Measurements from ENCODE around the gene EI24.
"Not testable (repeated sequence)": the region's sequence is repeated elsewhere in the genome, so short reads cannot be mapped to it uniquely, and the experiment has no call there.

Gene EI24

GRCh38 chr11:125562430-125562829 is 6.8 kb upstream of the EI24 start:
- no peak for DNase-seq
- TF ChIP-seq GATA1 (IDR thresholded peaks at IDR 0.05; ENCODE audit: low read depth, low read length), result no peak
- TF ChIP-seq POLR2A (IDR thresholded peaks at IDR 0.05; ENCODE audit: low read length), result no peak

- no peak for TF ChIP-seq GATA1 (IDR thresholded peaks at IDR 0.05; ENCODE audit: low read depth, low read length)
- no peak for TF ChIP-seq POLR2A (IDR thresholded peaks at IDR 0.05; ENCODE audit: low read length)
These were observed 4.9 kb upstream of the EI24 start for GRCh38 chr11:125564357-125564756.

GRCh38 chr11:125566235-125566634 is 3.0 kb upstream of the EI24 start:
- TF ChIP-seq POLR2A (IDR thresholded peaks at IDR 0.05; ENCODE audit: low read length), result no peak
- no peak for TF ChIP-seq GATA1 (IDR thresholded peaks at IDR 0.05; ENCODE audit: low read depth, low read length)
- no peak for DNase-seq

More at GRCh38 chr11:125564357-125564756, 4.9 kb upstream of the EI24 start:
- DNase-seq, result no peak

DNA sequence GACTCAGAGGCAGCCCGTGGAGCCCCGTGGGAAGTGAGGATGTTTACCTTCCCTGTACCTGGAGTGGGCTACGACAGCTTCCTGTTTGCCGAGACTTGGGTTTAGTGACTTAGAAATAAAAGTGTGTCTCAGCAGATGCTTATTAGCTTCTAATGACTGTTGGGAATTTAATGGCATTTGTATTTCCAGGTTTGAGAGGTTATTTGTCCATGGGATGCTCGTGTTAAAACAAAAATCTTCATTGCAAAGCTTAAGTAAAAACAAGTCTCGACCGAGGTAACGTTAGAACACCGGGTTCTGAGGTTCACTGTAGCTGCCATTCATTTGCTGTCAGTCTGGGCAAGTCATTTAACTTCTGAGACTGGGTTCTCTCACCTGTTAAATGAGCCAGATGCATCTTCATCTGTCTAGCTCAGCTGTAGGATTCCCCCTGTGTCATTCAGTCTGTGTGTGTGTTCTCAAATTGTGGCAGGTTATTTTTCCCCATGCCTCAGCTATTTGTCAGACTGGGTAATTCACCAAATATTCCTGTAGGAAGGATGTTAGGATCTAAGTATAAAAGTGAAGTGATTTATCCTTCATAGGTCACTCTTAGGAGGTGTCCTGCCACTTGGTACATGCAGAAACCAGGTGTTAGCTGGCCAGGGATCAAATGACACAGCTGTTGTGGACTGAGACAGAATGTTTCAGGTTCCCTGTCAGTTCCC is 791 bp downstream of the EI24 start:
- TF ChIP-seq GATA1 (IDR thresholded peaks at IDR 0.05; ENCODE audit: low read depth, low read length) (no peak), POLR2A (IDR thresholded peaks at IDR 0.05; ENCODE audit: low read length) (no peak)
- peak; percentile 40 to 61 for DNase-seq

- no peak for DNase-seq
- TF ChIP-seq GATA1 (IDR thresholded peaks at IDR 0.05; ENCODE audit: low read depth, low read length) (no peak), POLR2A (IDR thresholded peaks at IDR 0.05; ENCODE audit: low read length) (no peak)
These were observed 1.7 kb downstream of the EI24 start for GRCh38 chr11:125570952-125571351.

GRCh38 chr11:125572916-125573315 is 3.6 kb downstream of the EI24 start:
- no peak for DNase-seq
- TF ChIP-seq GATA1 (IDR thresholded peaks at IDR 0.05; ENCODE audit: low read depth, low read length) (no peak), POLR2A (IDR thresholded peaks at IDR 0.05; ENCODE audit: low read length) (no peak)

- not testable (repeated sequence) for DNase-seq
These were observed 7.9 kb downstream of the EI24 start for GRCh38 chr11:125577181-125577580.

GRCh38 chr11:125578783-125579182 is 9.5 kb downstream of the EI24 start:
- TF ChIP-seq GATA1 (IDR thresholded peaks at IDR 0.05; ENCODE audit: low read depth, low read length) (no peak), POLR2A (IDR thresholded peaks at IDR 0.05; ENCODE audit: low read length) (no peak)
- DNase-seq, result no peak

DNA sequence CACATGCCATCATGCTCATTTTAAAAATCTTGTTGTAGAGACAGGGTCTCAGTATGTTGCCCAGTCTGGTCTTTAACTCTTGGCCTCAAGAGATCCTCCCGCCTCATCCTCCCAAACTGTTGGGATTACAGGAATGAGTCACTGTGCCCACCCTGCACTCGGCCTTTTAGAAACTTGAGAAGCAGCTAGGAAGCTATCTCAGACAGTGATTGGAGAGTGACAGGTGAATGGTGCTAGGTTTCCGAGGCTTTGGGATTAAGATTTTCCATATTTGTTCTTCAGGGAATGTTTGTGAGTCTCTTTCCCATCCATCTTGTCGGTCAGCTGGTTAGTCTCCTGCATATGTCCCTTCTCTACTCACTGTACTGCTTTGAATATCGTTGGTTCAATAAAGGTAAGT is 10.5 kb downstream of the EI24 start:
- no peak for TF ChIP-seq POLR2A (IDR thresholded peaks at IDR 0.05; ENCODE audit: low read length)
- no peak for TF ChIP-seq GATA1 (IDR thresholded peaks at IDR 0.05; ENCODE audit: low read depth, low read length)
- DNase-seq, result no peak

DNA sequence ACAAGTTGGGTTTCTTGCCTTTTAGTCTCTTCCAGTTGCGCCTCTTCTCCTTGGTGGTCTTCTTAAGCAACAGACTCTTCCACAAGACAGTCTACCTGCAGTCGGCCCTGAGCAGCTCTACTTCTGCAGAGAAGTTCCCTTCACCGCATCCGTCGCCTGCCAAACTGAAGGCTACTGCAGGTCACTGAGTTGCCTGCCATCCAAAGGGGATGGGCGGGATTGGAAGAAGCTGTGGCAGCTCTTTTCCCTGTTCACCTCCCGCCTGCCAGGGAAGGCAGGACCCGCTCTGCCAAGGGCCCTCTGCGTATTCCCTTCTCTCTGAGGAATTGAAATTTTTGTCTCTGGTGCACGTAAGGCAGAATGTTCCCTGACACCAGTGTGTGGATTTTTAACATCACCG is 14.2 kb downstream of the EI24 start:
- no peak for DNase-seq
- TF ChIP-seq GATA1 (IDR thresholded peaks at IDR 0.05; ENCODE audit: low read depth, low read length) (no peak), POLR2A (IDR thresholded peaks at IDR 0.05; ENCODE audit: low read length) (no peak)

GRCh38 chr11:125585487-125585886 is 16.2 kb downstream of the EI24 start:
- TF ChIP-seq POLR2A (IDR thresholded peaks at IDR 0.05; ENCODE audit: low read length) (no peak), GATA1 (IDR thresholded peaks at IDR 0.05; ENCODE audit: low read depth, low read length) (no peak)

GRCh38 chr11:125586623-125587022 is 17.3 kb downstream of the EI24 start:
- DNase-seq, result no peak
- TF ChIP-seq POLR2A (IDR thresholded peaks at IDR 0.05; ENCODE audit: low read length) (no peak), GATA1 (IDR thresholded peaks at IDR 0.05; ENCODE audit: low read depth, low read length) (no peak)

More at GRCh38 chr11:125585487-125585886, 16.2 kb downstream of the EI24 start:
- DNase-seq, result peak in 1 of 2 experiments; percentile 8

GRCh38 chr11:125587480-125587879 is 18.2 kb downstream of the EI24 start:
- DNase-seq, result no peak
- no peak for TF ChIP-seq POLR2A (IDR thresholded peaks at IDR 0.05; ENCODE audit: low read length)
- TF ChIP-seq GATA1 (IDR thresholded peaks at IDR 0.05; ENCODE audit: low read depth, low read length), result no peak

- no peak for DNase-seq
- no peak for TF ChIP-seq GATA1 (IDR thresholded peaks at IDR 0.05; ENCODE audit: low read depth, low read length)
- TF ChIP-seq POLR2A (IDR thresholded peaks at IDR 0.05; ENCODE audit: low read length), result no peak
These were observed 19.2 kb downstream of the EI24 start for GRCh38 chr11:125588505-125588904.

- DNase-seq, result peak in 1 of 2 experiments; percentile 76
- TF ChIP-seq GATA1 (IDR thresholded peaks at IDR 0.05; ENCODE audit: low read depth, low read length) (no peak), POLR2A (IDR thresholded peaks at IDR 0.05; ENCODE audit: low read length) (no peak)
These were observed 22.5 kb downstream of the EI24 start for GRCh38 chr11:125591649-125592304.

Measured in erythroblast (primary cell).